HEK293T (cell line): ENCODE measurements around the gene ARRDC3.

Source experiments
- BHLHE40 ChIP-seq: fragments of 450-650 bp; IDR thresholded peaks from 2 replicates; pipeline ENCODE4 v1.6.1; 2016; ENCODE audit warnings: mild to moderate bottlenecking, moderate library complexity, borderline replicate concordance
- FOXA1 ChIP-seq: fragments of 450-650 bp; IDR thresholded peaks from 2 replicates; pipeline ENCODE4 v1.6.1; 2016; ENCODE audit warnings: mild to moderate bottlenecking
- FOXK2 ChIP-seq: fragments of 450-650 bp; IDR thresholded peaks from 2 replicates; pipeline ENCODE4 v1.6.1; 2016; ENCODE audit warnings: mild to moderate bottlenecking
- HDGF ChIP-seq: fragments of 450-650 bp; IDR thresholded peaks from 2 replicates; pipeline ENCODE4 v1.6.1; 2017; ENCODE audit warnings: antibody characterized with exemption, borderline replicate concordance
- L3MBTL2 ChIP-seq: fragments of 450-650 bp; conservative IDR thresholded peaks from 2 replicates; pipeline ENCODE4 v1.6.1; 2016; ENCODE audit warnings: mild to moderate bottlenecking
- PKNOX1 ChIP-seq: fragments of 450-650 bp; IDR thresholded peaks from 2 replicates; pipeline ENCODE4 v1.6.1; 2016
- SP1 ChIP-seq: fragments of 450-650 bp; IDR thresholded peaks from 2 replicates; pipeline ENCODE4 v1.6.1; 2017
- SUZ12 ChIP-seq: fragments of 450-650 bp; IDR thresholded peaks from 2 replicates; pipeline ENCODE4 v1.6.1; 2016; ENCODE audit warnings: mild to moderate bottlenecking
- TARDBP ChIP-seq: fragments of 450-650 bp; IDR thresholded peaks from 2 replicates; pipeline ENCODE4 v1.6.1; 2016

- TF ChIP-seq FOXA1 (no peak), TARDBP (no peak), FOXK2 (no peak), SUZ12 (no peak), SP1 (no peak), HDGF (no peak), L3MBTL2 (no peak), BHLHE40 (no peak), PKNOX1 (no peak)
Measured at GRCh38 chr5:91397791-91398190, 14.7 kb upstream of the ARRDC3 start.
